Mesendoderm (in vitro differentiated cells): Measurements from ENCODE around the gene TADA3.

ENCODE experiments used
- DNase-seq: peaks from one replicate; pipeline ENCODE4 v3.0.0; 2013
- H2AK5ac ChIP-seq: 2 replicates; pipeline ENCODE4 v1.6.1; 2013; ENCODE audit warnings: low read length, inconsistent platforms
- H2BK120ac ChIP-seq: 2 replicates; pipeline ENCODE4 v1.6.1; 2013; ENCODE audit warnings: low read depth, mild to moderate bottlenecking, low read length, moderate library complexity, mixed read lengths
- H2BK15ac ChIP-seq: replicated peaks from 2 replicates; pipeline ENCODE4 v1.6.1; 2013; ENCODE audit warnings: low read depth, mild to moderate bottlenecking, moderate library complexity
- H2BK5ac ChIP-seq: 2 replicates; pipeline ENCODE4 v1.6.1; 2013; ENCODE audit warnings: low read length, inconsistent platforms
- H3K18ac ChIP-seq: 2 replicates; pipeline ENCODE4 v1.6.1; 2013; ENCODE audit warnings: mild to moderate bottlenecking, low read length, mixed read lengths
- H3K23ac ChIP-seq: one replicate; pipeline ENCODE4 v1.6.1; 2013; ENCODE audit warnings: low read length
- H3K27ac ChIP-seq: 2 replicates; pipeline ENCODE4 v1.5.1; 2013; ENCODE audit warnings: low read depth, mild to moderate bottlenecking, inconsistent platforms, low read length, moderate library complexity
- H3K27me3 ChIP-seq: 2 replicates; pipeline ENCODE4 v1.6.1; 2013; ENCODE audit warnings: low read length, control low read depth, mild to moderate bottlenecking, inconsistent platforms; ENCODE audit not compliant: insufficient read depth, poor library complexity
- H3K36me3 ChIP-seq: 2 replicates; pipeline ENCODE4 v1.6.1; 2013; ENCODE audit warnings: low read length, inconsistent platforms; ENCODE audit not compliant: control insufficient read depth, insufficient read depth
- H3K4ac ChIP-seq: one replicate; pipeline ENCODE4 v1.6.1; 2013; ENCODE audit warnings: low read depth, mild to moderate bottlenecking, low read length, moderate library complexity
- H3K4me1 ChIP-seq: 2 replicates; pipeline ENCODE4 v1.6.1; 2013; ENCODE audit warnings: low read depth, low read length, inconsistent platforms; ENCODE audit not compliant: control insufficient read depth
- H3K4me2 ChIP-seq: 2 replicates; pipeline ENCODE4 v1.6.1; 2013; ENCODE audit warnings: low read length
- H3K4me3 ChIP-seq: 2 replicates; pipeline ENCODE4 v1.5.1; 2013; ENCODE audit warnings: mild to moderate bottlenecking, low read length
- H3K56ac ChIP-seq: one replicate; pipeline ENCODE4 v1.6.1; 2013; ENCODE audit warnings: low read length
- H3K79me1 ChIP-seq: 2 replicates; pipeline ENCODE4 v1.6.1; 2013; ENCODE audit warnings: low read length, inconsistent platforms
- H3K79me2 ChIP-seq: 2 replicates; pipeline ENCODE4 v1.6.1; 2013; ENCODE audit warnings: mild to moderate bottlenecking, low read length; ENCODE audit not compliant: control insufficient read depth, insufficient read depth
- H3K9ac ChIP-seq: 2 replicates; pipeline ENCODE4 v1.6.1; 2013; ENCODE audit warnings: low read length, inconsistent platforms
- H4K5ac ChIP-seq: one replicate; pipeline ENCODE4 v1.6.1; 2013; ENCODE audit warnings: low read length
- H4K8ac ChIP-seq: one replicate; pipeline ENCODE4 v1.6.1; 2013; ENCODE audit warnings: low read depth, mild to moderate bottlenecking, control low read depth, low read length, moderate library complexity
- WGBS: extraction: QIAGEN DNeasy Blood & Tissue Kit; methylation state at CpG from one replicate; pipeline ENCODE4 v1.1.7; 2013; ENCODE audit warnings: low lambda C conversion rate, missing lambda C conversion rate; ENCODE audit not compliant: insufficient coverage; ENCODE audit errors: extremely low coverage; 5-methylcytosine and 5-hydroxymethylcytosine counted together

Gene TADA3

DNA sequence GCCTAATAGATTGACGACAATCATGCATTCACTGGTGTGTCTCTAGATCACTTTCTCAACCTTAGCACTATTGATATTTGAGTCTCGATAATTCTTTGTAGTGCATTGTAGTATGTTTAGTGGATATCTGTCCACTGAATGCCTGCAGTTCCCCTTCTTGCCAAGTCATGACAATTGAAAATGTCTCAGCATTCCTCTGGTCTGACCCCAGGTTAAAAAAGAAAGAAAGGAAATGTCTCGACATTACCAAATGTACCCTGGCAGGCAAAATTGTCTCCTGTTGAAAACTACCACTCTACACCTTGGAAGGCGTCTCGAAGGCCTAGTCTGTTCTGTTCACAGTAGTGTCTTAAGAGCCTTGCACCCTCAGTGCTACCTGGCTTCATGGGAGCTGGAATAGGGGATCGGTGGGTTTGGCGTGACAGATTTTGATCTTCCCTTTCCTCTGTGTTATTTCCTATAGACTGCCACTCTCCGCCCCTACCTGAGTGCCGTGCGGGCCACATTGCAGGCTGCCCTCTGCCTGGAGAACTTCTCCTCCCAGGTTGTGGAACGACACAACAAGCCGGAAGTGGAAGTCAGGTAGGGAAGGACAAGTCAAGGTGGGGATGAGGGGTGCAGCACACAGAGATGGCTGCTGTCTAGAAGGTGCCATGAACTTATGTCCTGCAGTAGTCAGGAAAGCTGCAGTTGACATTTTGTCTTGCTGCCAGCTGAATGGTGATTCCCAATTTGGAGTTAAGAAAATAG, 5.1 kb upstream of the TADA3 start:
- H3K4me2 ChIP-seq: no peak overlapping the region
- no peak overlapping the region for H3K56ac ChIP-seq
- H3K9ac ChIP-seq: no peak overlapping the region
- H3K79me1 ChIP-seq: peaks cover 17% of the 10 kb centered on the region
- no peak overlapping the region for H2AK5ac ChIP-seq
- no peak overlapping the region for H3K4me3 ChIP-seq
- no peak overlapping the region for H4K8ac ChIP-seq
- no peak overlapping the region for H3K27ac ChIP-seq
- no CpG with 5 or more reads among the region's 12 CpGs for WGBS
- H2BK15ac ChIP-seq: no peak overlapping the region
- H3K79me2 ChIP-seq: peaks cover 21% of the 10 kb centered on the region
- peaks cover 9% of the 10 kb centered on the region for H3K36me3 ChIP-seq
- no peaks in the 10 kb centered on the region for H3K27me3 ChIP-seq
- H3K4ac ChIP-seq: no peak overlapping the region
- no peak overlapping the region for H3K23ac ChIP-seq
- H3K4me1 ChIP-seq: no peaks in the 10 kb centered on the region
- DNase-seq: no peak
- no peak overlapping the region for H4K5ac ChIP-seq
- no peak overlapping the region for H2BK5ac ChIP-seq
- H3K18ac ChIP-seq: no peak overlapping the region
- H2BK120ac ChIP-seq: no peak overlapping the region

- no peak overlapping the region for H3K9ac ChIP-seq
- no peak overlapping the region for H3K18ac ChIP-seq
- peaks cover 4% of the 10 kb centered on the region for H3K4me1 ChIP-seq
- H3K36me3 ChIP-seq: peaks cover 3% of the 10 kb centered on the region
- H3K27ac ChIP-seq: no peak overlapping the region
- H3K4me2 ChIP-seq: no peak overlapping the region
- H3K4ac ChIP-seq: no peak overlapping the region
- H3K56ac ChIP-seq: no peak overlapping the region
- no peak overlapping the region for H2BK5ac ChIP-seq
- peaks cover 26% of the 10 kb centered on the region for H3K79me1 ChIP-seq
- no peak overlapping the region for H3K4me3 ChIP-seq
- H3K23ac ChIP-seq: no peak overlapping the region
- H2BK120ac ChIP-seq: no peak overlapping the region
- no peak overlapping the region for H2AK5ac ChIP-seq
- no peak overlapping the region for H2BK15ac ChIP-seq
- H3K79me2 ChIP-seq: peaks cover 24% of the 10 kb centered on the region
- no peaks in the 10 kb centered on the region for H3K27me3 ChIP-seq
- no peak overlapping the region for H4K8ac ChIP-seq
- no CpG with 5 or more reads among the region's 5 CpGs for WGBS
- H4K5ac ChIP-seq: no peak overlapping the region
- DNase-seq: no peak
Measured at GRCh38 chr3:9795207-9795606, 2.9 kb upstream of the TADA3 start.

- DNase-seq: no peak
- H2BK15ac ChIP-seq: no peak overlapping the region
- H2BK5ac ChIP-seq: no peak overlapping the region
- H3K27me3 ChIP-seq: no peaks in the 10 kb centered on the region
- peaks cover 26% of the 10 kb centered on the region for H3K79me1 ChIP-seq
- H4K8ac ChIP-seq: no peak overlapping the region
- no peak overlapping the region for H3K27ac ChIP-seq
- H3K4me2 ChIP-seq: no peak overlapping the region
- no peak overlapping the region for H3K23ac ChIP-seq
- H2AK5ac ChIP-seq: no peak overlapping the region
- peaks cover 24% of the 10 kb centered on the region for H3K79me2 ChIP-seq
- H3K9ac ChIP-seq: no peak overlapping the region
- H3K18ac ChIP-seq: no peak overlapping the region
- H3K56ac ChIP-seq: no peak overlapping the region
- H3K4me1 ChIP-seq: peaks cover 4% of the 10 kb centered on the region
- no peak overlapping the region for H2BK120ac ChIP-seq
- H4K5ac ChIP-seq: no peak overlapping the region
- WGBS: no CpG with 5 or more reads among the region's 11 CpGs
- H3K4me3 ChIP-seq: no peak overlapping the region
- peaks cover 3% of the 10 kb centered on the region for H3K36me3 ChIP-seq
- no peak overlapping the region for H3K4ac ChIP-seq
Measured at GRCh38 chr3:9794400-9794799, 2.1 kb upstream of the TADA3 start.

GRCh38 chr3:9793161-9793781, 998 bp upstream of the TADA3 start:
- Histone ChIP-seq H3K4me2 (peak overlapping the region; percentile 100), H2AK5ac (peak overlapping the region; percentile 45), H3K79me2 (peaks cover 24% of the 10 kb centered on the region), H3K4ac (peak overlapping the region; percentile 95), H4K5ac (peak overlapping the region; percentile 72), H3K4me3 (peak overlapping the region; percentile 99), H3K4me1 (peaks cover 4% of the 10 kb centered on the region), H2BK120ac (no peak overlapping the region), H3K36me3 (peaks cover 5% of the 10 kb centered on the region), H3K23ac (no peak overlapping the region), H3K18ac (peak overlapping the region; percentile 72), H3K56ac (peak overlapping the region; percentile 98), H4K8ac (peak overlapping the region; percentile 93), H2BK15ac (no peak overlapping the region), H3K27ac (peak overlapping the region; percentile 30), H2BK5ac (no peak overlapping the region), H3K27me3 (no peaks in the 10 kb centered on the region), H3K79me1 (peaks cover 26% of the 10 kb centered on the region), H3K9ac (peak overlapping the region; percentile 98)
- WGBS: no CpG with 5 or more reads among the region's 23 CpGs
- DNase-seq: peak; percentile 58

DNA sequence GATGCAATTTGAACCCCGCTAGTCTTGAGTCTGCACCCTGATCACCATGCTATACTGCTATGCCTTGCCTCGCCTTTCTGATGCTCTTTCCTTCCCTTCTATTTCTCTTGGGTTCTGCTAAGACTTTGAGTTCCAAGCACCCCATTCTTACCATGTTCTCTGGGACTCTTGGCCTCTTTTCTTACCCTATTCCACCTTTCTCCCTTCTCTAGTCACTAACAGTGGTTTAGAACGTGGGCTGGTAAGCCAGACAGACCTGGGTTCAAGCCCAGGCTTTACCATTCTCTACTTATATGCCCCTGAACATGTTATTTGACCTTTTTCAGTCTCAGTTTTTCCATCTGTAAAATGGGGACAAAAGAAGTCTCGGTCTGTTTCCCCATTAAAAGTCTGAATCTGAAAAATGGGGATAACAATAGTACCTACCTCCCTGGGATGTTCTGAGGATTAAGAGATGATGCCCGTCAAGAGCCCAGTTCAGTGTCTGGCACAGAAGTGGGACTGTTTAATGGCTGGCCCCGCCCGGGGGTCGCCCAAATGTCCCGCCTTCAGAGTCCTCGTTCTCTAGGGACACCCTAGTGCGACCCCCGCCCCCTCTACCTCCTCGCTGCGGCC, 376 bp downstream of the TADA3 start:
- Histone ChIP-seq H4K5ac (peak overlapping the region; percentile 89), H3K23ac (no peak overlapping the region), H3K18ac (peak overlapping the region; percentile 94), H3K4ac (no peak overlapping the region), H2BK5ac (no peak overlapping the region), H2BK120ac (no peak overlapping the region), H3K36me3 (peaks cover 4% of the 10 kb centered on the region), H3K4me3 (peak overlapping the region; percentile 67), H3K79me1 (peaks cover 21% of the 10 kb centered on the region), H3K56ac (peak overlapping the region; percentile 84), H3K27me3 (no peaks in the 10 kb centered on the region), H2BK15ac (no peak overlapping the region), H2AK5ac (peak overlapping the region; percentile 75), H3K9ac (peak overlapping the region; percentile 81), H4K8ac (peak overlapping the region; percentile 97), H3K4me1 (peaks cover 4% of the 10 kb centered on the region), H3K27ac (peak overlapping the region; percentile 94), H3K79me2 (peaks cover 24% of the 10 kb centered on the region), H3K4me2 (peak overlapping the region; percentile 80)
- DNase-seq: no peak
- WGBS: no CpG with 5 or more reads among the region's 14 CpGs
